ENCODE data around the gene HCFC1.

HCFC1 gene

DNA sequence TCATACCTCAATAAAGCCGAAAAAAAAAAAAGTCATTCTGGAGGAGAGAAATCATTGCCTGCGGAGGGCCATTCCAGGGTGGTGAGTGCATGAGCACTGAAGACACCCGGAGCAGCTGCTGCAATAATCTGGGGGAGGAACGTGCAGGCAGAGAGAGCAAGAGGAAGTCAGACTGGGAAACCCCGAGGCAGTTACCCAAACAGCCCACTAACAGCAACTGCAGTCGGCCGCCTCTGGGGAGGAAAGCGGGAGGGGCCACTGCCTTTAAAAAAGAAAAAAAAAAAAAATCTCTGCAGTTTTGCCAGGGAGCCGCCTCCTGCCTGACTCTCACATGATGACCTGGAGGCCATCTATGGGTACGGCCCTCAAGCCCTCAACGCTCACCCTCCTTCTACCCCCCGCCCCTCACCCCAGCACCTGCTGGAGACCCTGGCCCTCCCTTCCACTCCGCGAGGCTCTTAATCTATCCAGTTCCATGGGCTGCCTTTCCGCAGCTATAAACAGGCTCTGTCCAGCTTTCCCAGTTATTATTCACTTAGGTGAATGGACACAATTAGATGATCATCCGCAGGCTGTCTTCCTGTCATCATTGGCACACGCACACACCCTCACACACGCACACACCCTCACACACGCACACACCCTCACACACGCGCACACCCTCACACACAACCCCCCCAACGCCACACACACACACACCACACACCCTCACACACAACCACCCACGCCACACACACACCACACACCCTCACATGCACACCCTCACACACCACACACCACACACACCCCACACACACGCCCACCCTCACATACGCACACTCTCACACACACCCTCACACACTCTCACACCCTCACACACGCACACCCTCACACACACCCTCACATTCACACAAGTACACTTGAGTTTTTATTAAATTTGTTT lies 70.5 kb downstream of the HCFC1 start:
- DNase-seq: peak; percentile 93

GRCh38 chrX:153897899-153898298 lies 73.7 kb downstream of the HCFC1 start:
- no peak for DNase-seq
